ENCODE data around the gene B3GALT2. TPM values are rescaled to one million over a fixed set of nuclear protein-coding genes. Genes with fewer than 3 reads are reported as not detected.
"Not testable (repeated sequence)": the region's sequence is repeated elsewhere in the genome, so short reads cannot be mapped to it uniquely, and the experiment has no call there.

B3GALT2 gene
- total RNA-seq (1 to 10 TPM; 2.5 to 8.0 (median 4.6) TPM), polyA plus RNA-seq (1 to 10 TPM; 2.9 to 5.9 TPM)
- long read RNA-seq, donor 1, partial matches to known transcripts, result 0 of 1 reads
- long read RNA-seq, donor 1, other reads (novel, unspliced or antisense), result 0 of 1 reads
- long read RNA-seq, donor 2, partial matches to known transcripts, result 0 of 1 reads
- long read RNA-seq, donor 2, other reads (novel, unspliced or antisense), result 0 of 1 reads
- long read RNA-seq, donor 3, transcript B3GALT2-201 (2 exons, 3,274 nt), result major isoform, 7 of 7 reads
- long read RNA-seq, donor 3, partial matches to known transcripts, result 0 of 7 reads
- long read RNA-seq, donor 3, other reads (novel, unspliced or antisense), result 0 of 7 reads

- no peaks in the 10 kb centered on the region for H3K27me3 ChIP-seq
- TF ChIP-seq EP300 (IDR thresholded peaks at IDR 0.05), result no peak
- WGBS, 3 donors, result 6 to 14% (median 12%) methylated on average over 13 of the region's 13 CpGs
- peaks cover 3% of the 10 kb centered on the region for H3K4me1 ChIP-seq (ENCODE audit: insufficient read depth)
- peak in 2 of 5 donors; percentile 35 to 41 for DNase-seq
- H3K9me3 ChIP-seq, result no peaks in the 10 kb centered on the region
- H3K4me3 ChIP-seq, result peak within 1 kb of the TSS; percentile 18
- intact Hi-C loops (cut with DNase I), result no loop called here
- peak within 1 kb of the TSS; percentile 15 to 34 for H3K27ac ChIP-seq
- H3K36me3 ChIP-seq, result no peaks in the 10 kb centered on the region
Observed at GRCh38 chr1:193185901-193186731, at the start of gene B3GALT2. Gene B3GALT2, minus strand, starts transcription at chr1:193186613. Its CDS starts 5,051 bp downstream, at chr1:193181562.

GRCh38 chr1:193234530-193234929 lies 48.1 kb upstream of the B3GALT2 start:
- Histone ChIP-seq H3K4me3 (no peak overlapping the region), H3K27ac (no peak overlapping the region), H3K27me3 (no peaks in the 10 kb centered on the region), H3K9me3 (no peaks in the 10 kb centered on the region), H3K36me3 (no peaks in the 10 kb centered on the region), H3K4me1 (ENCODE audit: insufficient read depth) (no peaks in the 10 kb centered on the region)
- no peak for DNase-seq
- TF ChIP-seq CTCF (IDR thresholded peaks at IDR 0.05) (no peak), POLR2A (IDR thresholded peaks at IDR 0.05) (no peak)
- intact Hi-C loops (cut with DNase I), result no loop called here
- 42 to 62% (median 57%) methylated on average over 1 of the region's 1 CpG for WGBS, 3 donors

GRCh38 chr1:193231146-193231545 lies 44.7 kb upstream of the B3GALT2 start:
- H3K4me1 ChIP-seq (ENCODE audit: insufficient read depth); H3K9me3 ChIP-seq; H3K4me3 ChIP-seq; DNase-seq; H3K36me3 ChIP-seq; intact Hi-C loops (cut with DNase I); H3K27me3 ChIP-seq; H3K27ac ChIP-seq: not testable (repeated sequence)

- Histone ChIP-seq H3K4me1 (ENCODE audit: insufficient read depth) (no peaks in the 10 kb centered on the region), H3K36me3 (no peaks in the 10 kb centered on the region), H3K9me3 (no peaks in the 10 kb centered on the region), H3K27ac (no peak overlapping the region), H3K27me3 (no peaks in the 10 kb centered on the region), H3K4me3 (no peak overlapping the region)
- TF ChIP-seq CTCF (IDR thresholded peaks at IDR 0.05) (no peak), EP300 (IDR thresholded peaks at IDR 0.05) (no peak), POLR2A (IDR thresholded peaks at IDR 0.05) (no peak)
- intact Hi-C loops (cut with DNase I), result no loop called here
- no peak for DNase-seq
- 90 to 94% (median 92%) methylated on average over 3 of the region's 3 CpGs for WGBS, 3 donors
Observed at GRCh38 chr1:193229136-193229535, 42.7 kb upstream of the B3GALT2 start.

- H3K36me3 ChIP-seq, result no peaks in the 10 kb centered on the region
- WGBS, 3 donors, result 84 to 90% (median 87%) methylated on average over 8 of the region's 8 CpGs
- no peak overlapping the region for H3K4me3 ChIP-seq
- H3K27me3 ChIP-seq, result no peaks in the 10 kb centered on the region
- no peaks in the 10 kb centered on the region for H3K4me1 ChIP-seq (ENCODE audit: insufficient read depth)
- H3K27ac ChIP-seq, result no peak overlapping the region
- DNase-seq, result no peak
- intact Hi-C loops (cut with DNase I), result no loop called here
- no peaks in the 10 kb centered on the region for H3K9me3 ChIP-seq
- TF ChIP-seq CTCF (IDR thresholded peaks at IDR 0.05) (no peak), EP300 (IDR thresholded peaks at IDR 0.05) (no peak), POLR2A (IDR thresholded peaks at IDR 0.05) (no peak)
Observed at GRCh38 chr1:193222056-193222615, 35.7 kb upstream of the B3GALT2 start.

Measured in ovary (tissue), 10 donors.